C4-2B (cell line): ENCODE measurements around the gene MAP6.

ENCODE experiments used
- ZFX ChIP-seq: fragments of 450-650 bp; IDR thresholded peaks from 2 replicates; pipeline ENCODE4 v1.6.1; 2017
- TF ChIP-seq, protein P1 (sequence below): fragments of 450-650 bp; conservative IDR thresholded peaks from 2 replicates; pipeline ENCODE4 v1.5.1; 2017; ENCODE audit warnings: mild to moderate bottlenecking

DNA sequence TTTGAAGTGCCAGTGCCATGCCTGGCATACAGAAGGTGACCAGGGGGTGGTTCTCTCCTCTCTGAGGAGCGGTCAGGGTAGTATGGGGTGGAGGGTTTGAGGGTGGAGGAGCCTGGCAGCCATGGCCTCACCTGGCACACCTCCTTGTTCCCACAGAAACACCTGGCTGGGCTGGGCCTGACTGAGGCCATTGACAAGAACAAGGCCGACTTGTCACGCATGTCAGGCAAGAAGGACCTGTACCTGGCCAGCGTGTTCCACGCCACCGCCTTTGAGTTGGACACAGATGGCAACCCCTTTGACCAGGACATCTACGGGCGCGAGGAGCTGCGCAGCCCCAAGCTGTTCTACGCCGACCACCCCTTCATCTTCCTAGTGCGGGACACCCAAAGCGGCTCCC lies 97.2 kb downstream of the MAP6 start:
- TF ChIP-seq, protein P1, sequence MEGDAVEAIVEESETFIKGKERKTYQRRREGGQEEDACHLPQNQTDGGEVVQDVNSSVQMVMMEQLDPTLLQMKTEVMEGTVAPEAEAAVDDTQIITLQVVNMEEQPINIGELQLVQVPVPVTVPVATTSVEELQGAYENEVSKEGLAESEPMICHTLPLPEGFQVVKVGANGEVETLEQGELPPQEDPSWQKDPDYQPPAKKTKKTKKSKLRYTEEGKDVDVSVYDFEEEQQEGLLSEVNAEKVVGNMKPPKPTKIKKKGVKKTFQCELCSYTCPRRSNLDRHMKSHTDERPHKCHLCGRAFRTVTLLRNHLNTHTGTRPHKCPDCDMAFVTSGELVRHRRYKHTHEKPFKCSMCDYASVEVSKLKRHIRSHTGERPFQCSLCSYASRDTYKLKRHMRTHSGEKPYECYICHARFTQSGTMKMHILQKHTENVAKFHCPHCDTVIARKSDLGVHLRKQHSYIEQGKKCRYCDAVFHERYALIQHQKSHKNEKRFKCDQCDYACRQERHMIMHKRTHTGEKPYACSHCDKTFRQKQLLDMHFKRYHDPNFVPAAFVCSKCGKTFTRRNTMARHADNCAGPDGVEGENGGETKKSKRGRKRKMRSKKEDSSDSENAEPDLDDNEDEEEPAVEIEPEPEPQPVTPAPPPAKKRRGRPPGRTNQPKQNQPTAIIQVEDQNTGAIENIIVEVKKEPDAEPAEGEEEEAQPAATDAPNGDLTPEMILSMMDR, result no peak
- TF ChIP-seq ZFX, result no peak
